ENCODE measurements around the gene CTIF. TPM values are rescaled to one million over a fixed set of nuclear protein-coding genes. Genes with fewer than 3 reads are reported as not detected.

The CTIF gene
- total RNA-seq, 1 experiment from 2014 or later: 5.8 TPM

- no peak overlapping the region for H3K27ac ChIP-seq (ENCODE audit: low read length)
- H3K36me3 ChIP-seq (ENCODE audit: low read depth, low read length): no peaks in the 10 kb centered on the region
- H3K9me2 ChIP-seq (replicated peaks; ENCODE audit: low read length): no peaks in the 10 kb centered on the region
- TF ChIP-seq EZH2 (IDR thresholded peaks at IDR 0.05; ENCODE audit: low read length, unreplicated experiment) (no peak), CTCF (conservative IDR thresholded peaks at IDR 0.05; ENCODE audit: low read depth, low read length) (no peak), EZH2phosphoT487 (IDR thresholded peaks at IDR 0.05; ENCODE audit: borderline replicate concordance, low read length) (no peak)
- H3K4me3 ChIP-seq (ENCODE audit: low read length): no peak overlapping the region
- no peaks in the 10 kb centered on the region for H3K79me2 ChIP-seq (ENCODE audit: low read length)
- H2AFZ ChIP-seq (ENCODE audit: low read length): no peak overlapping the region
- no peaks in the 10 kb centered on the region for H3F3A ChIP-seq (ENCODE audit: low read length, unreplicated experiment)
- H3K4me2 ChIP-seq (ENCODE audit: low read length): no peak overlapping the region
- no peaks in the 10 kb centered on the region for H4K20me1 ChIP-seq (ENCODE audit: low read length)
- POLR2A ChIA-PET (ENCODE audit: unreplicated experiment): no interaction called here
- 0 out of 2 replicates have a peak, but pooled peaks cover 12% of the 10 kb centered on the region for H3K27me3 ChIP-seq (ENCODE audit: low read length)
- peak; percentile 22; the same call in 1 of the 2 replicates for ATAC-seq
- no peak overlapping the region for H3K9ac ChIP-seq (ENCODE audit: low read length)
- CTCF ChIA-PET: no interaction called here
- BruUV-seq (replicated peaks): no TSS peak
- H3K4me1 ChIP-seq (ENCODE audit: insufficient read depth, low read length): no peaks in the 10 kb centered on the region
- DNase-seq: peak; percentile 39
- no peaks in the 10 kb centered on the region for H3K9me3 ChIP-seq (ENCODE audit: low read length)
- intact Hi-C loops (cut with micrococcal nuclease): no loop called here
These were observed 9.0 kb upstream of the CTIF start for GRCh38 chr18:48529796-48530195.

DNA sequence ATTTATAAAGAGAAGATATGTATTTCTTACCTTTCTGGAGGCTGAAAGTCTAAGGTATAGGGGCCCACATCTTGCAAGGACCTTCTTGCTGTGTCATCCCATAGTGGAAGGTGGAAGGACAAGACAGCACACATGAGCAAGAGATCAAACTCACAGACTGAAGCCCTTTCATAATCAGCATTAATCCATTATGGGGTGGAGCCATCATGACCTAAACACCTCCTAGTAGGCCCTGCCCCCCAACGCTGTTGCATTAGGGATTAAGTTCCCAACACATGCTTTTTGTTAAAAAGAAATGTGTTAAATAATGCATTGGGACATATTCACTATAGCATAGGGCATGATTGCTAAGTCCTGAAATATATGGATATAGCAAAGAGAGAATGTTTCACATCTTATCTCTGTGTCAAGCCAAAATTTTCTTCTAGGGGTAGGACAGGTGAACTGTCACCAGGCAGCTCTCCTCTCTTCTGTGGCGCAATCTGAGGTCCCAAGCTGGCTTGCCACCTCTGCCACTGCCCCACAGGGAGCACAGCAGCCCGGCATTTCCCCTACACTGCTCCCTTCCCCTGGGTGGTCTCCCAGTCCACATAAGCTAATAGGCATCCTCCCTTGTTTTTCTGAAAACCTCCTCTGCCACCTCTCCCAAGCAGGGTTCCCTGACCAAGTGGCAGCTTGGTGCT is 8.3 kb upstream of the CTIF start:
- ATAC-seq (no peak), DNase-seq (no peak)
- TF ChIP-seq EZH2phosphoT487 (IDR thresholded peaks at IDR 0.05; ENCODE audit: borderline replicate concordance, low read length): no peak
- intact Hi-C loops (cut with micrococcal nuclease): no loop called here
- no peak overlapping the region for H3K4me3 ChIP-seq (ENCODE audit: low read length)
- H3K36me3 ChIP-seq (ENCODE audit: low read depth, low read length): no peaks in the 10 kb centered on the region
- H3K27ac ChIP-seq (ENCODE audit: low read length): no peak overlapping the region
- no peaks in the 10 kb centered on the region for H3K4me1 ChIP-seq (ENCODE audit: insufficient read depth, low read length)
- 0 out of 2 replicates have a peak, but pooled peaks cover 12% of the 10 kb centered on the region for H3K27me3 ChIP-seq (ENCODE audit: low read length)
- H3K9me3 ChIP-seq (ENCODE audit: low read length): no peaks in the 10 kb centered on the region
- ChIA-PET POLR2A (ENCODE audit: unreplicated experiment) (no interaction called here), CTCF (no interaction called here)
- H4K20me1 ChIP-seq (ENCODE audit: low read length): no peaks in the 10 kb centered on the region
- no peaks in the 10 kb centered on the region for H3F3A ChIP-seq (ENCODE audit: low read length, unreplicated experiment)
- H3K79me2 ChIP-seq (ENCODE audit: low read length): no peaks in the 10 kb centered on the region
- H3K4me2 ChIP-seq (ENCODE audit: low read length): no peak overlapping the region
- no peaks in the 10 kb centered on the region for H3K9me2 ChIP-seq (replicated peaks; ENCODE audit: low read length)
- no TSS peak for BruUV-seq (replicated peaks)
- H2AFZ ChIP-seq (ENCODE audit: low read length): no peak overlapping the region
- no peak overlapping the region for H3K9ac ChIP-seq (ENCODE audit: low read length)

DNA sequence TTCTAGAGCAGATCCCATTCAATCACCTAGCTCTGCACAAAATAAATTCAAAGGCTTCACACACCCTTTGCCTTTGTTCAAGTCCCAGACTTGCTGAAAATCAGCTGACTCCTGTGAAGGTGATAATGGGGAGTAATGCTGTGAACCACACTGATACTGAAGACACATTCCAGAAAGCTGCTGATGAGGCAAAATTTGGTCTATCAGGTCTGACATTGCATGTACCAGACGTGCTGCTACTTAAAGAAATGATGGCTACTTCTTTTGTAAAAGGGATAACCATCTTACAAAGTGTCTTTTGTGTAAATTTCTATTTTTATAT is 7.8 kb upstream of the CTIF start:
- intact Hi-C loops (cut with micrococcal nuclease): no loop called here
- Histone ChIP-seq H3K4me3 (ENCODE audit: low read length) (no peak overlapping the region), H3K27ac (ENCODE audit: low read length) (no peak overlapping the region), H2AFZ (ENCODE audit: low read length) (no peak overlapping the region), H3K9me3 (ENCODE audit: low read length) (no peaks in the 10 kb centered on the region), H3K79me2 (ENCODE audit: low read length) (no peaks in the 10 kb centered on the region), H3K36me3 (ENCODE audit: low read depth, low read length) (no peaks in the 10 kb centered on the region), H3F3A (ENCODE audit: low read length, unreplicated experiment) (no peaks in the 10 kb centered on the region), H4K20me1 (ENCODE audit: low read length) (no peaks in the 10 kb centered on the region), H3K9ac (ENCODE audit: low read length) (no peak overlapping the region), H3K9me2 (replicated peaks; ENCODE audit: low read length) (no peaks in the 10 kb centered on the region), H3K4me2 (ENCODE audit: low read length) (no peak overlapping the region), H3K4me1 (ENCODE audit: insufficient read depth, low read length) (no peaks in the 10 kb centered on the region), H3K27me3 (ENCODE audit: low read length) (0 out of 2 replicates have a peak, but pooled peaks cover 12% of the 10 kb centered on the region)
- ChIA-PET CTCF (no interaction called here), POLR2A (ENCODE audit: unreplicated experiment) (no interaction called here)
- BruUV-seq (replicated peaks): no TSS peak
- TF ChIP-seq CTCF (conservative IDR thresholded peaks at IDR 0.05; ENCODE audit: low read depth, low read length): no peak
- TF ChIP-seq EZH2phosphoT487 (IDR thresholded peaks at IDR 0.05; ENCODE audit: borderline replicate concordance, low read length): no peak
- TF ChIP-seq EZH2 (IDR thresholded peaks at IDR 0.05; ENCODE audit: low read length, unreplicated experiment): no peak
- no peak for ATAC-seq
- no peak for DNase-seq
